A172 (cell line): ENCODE results near the gene PPIL6. TPM values are rescaled to one million over a fixed set of nuclear protein-coding genes. Genes with fewer than 3 reads are reported as not detected.
"Not testable (repeated sequence)": the region's sequence is repeated elsewhere in the genome, so short reads cannot be mapped to it uniquely, and the experiment has no call there.

Source experiments
- DNase-seq: peaks from one replicate; pipeline ENCODE4 v3.0.0-alpha.2; 2015; ENCODE audit warnings: low spot score
- total RNA-seq: library from RNA; depleted of rRNA; stranded (reverse); fragments of >200 nt; shearing (Covaris generic); gene quantifications from 2 replicates; pipeline ENCODE4 v1.2.3, GENCODE V29; 2014

Gene PPIL6
- total RNA-seq, 1 experiment from 2014 or later: 2.4 TPM

DNA sequence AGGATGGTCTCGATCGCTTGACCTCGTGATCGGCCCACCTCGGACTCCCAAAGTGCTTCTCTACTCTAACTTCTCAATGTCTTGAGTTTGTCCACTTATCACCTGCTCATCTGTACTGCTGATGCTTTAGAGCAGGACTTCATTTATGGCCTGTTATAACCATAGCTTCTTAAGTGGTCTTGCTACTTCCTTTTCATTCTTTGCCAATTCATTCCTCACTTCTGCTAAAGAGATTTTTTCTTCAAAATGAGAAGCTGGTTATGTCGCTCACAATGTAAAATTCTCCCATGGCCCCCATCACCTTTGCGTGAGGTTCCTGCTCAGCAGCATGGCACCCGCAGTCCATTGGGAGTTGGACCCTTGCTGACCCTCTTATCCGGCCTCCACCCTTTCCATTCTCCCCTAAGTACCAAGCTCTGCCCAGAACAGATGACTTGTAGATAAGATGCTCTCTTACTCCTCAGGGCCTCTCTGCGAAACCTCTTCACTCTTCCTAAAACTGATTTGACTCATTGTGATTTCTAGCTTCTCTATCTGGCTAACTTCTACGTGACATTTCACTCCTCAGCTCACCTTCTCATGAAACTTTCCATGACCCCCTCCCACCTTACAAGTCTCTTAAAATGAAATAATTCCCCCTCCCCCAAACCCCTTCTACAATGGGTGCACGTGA is 44.2 kb downstream of the PPIL6 start:
- no peak for DNase-seq

DNA sequence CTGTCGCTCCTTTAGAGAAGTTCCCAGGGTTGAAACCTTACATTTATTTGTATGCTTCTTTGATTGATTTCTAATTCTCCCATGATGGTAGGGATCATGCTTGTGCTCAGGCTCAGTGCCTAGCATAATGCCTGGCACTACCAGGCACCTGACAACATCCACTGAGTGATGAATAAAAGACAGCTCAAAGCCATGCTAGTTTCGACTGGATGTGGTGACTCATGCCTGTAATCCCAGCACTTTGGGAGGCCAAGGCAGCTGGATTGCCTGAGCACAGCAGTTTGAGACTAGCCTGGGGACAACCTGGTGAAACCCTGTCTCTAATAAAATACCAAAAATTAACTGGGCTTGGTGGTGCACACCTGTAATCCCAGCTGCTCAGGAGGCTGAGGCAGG is 46.5 kb downstream of the PPIL6 start:
- DNase-seq: no peak

DNA sequence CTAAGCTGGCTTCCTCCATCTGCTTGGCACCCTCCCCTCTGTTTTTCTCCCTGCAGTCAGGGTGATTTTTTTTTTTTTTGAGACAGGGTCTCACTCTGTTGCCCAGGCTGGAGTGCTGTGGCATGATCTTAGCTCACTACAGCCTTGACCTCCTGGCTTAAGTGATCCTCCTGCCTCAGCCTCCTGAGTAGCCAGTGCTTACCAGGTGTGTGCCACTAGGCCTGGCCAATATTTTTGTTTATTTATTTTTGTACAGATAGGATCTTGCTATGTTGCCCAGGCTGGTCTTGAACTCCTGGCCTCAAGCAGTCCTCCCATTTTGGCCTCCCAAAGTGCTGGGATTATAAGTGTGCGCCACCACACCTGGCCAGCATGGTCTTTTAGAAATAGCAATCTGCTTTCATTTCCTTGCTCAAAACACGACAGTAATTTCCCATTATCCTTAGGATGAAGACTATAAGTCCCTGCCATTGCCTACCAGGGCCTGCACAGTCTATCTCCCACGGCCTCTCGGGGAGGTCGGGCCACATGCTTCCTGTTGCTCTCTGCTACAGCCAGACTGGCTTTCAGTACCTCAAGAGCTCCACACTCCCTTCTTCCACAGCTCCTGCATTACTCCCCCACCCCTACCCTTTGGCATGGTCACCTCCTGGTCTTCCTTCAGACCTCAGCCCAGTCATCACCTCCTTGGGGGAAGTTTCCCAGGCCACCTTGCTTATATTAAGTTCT is 47.1 kb downstream of the PPIL6 start:
- DNase-seq: no peak

DNA sequence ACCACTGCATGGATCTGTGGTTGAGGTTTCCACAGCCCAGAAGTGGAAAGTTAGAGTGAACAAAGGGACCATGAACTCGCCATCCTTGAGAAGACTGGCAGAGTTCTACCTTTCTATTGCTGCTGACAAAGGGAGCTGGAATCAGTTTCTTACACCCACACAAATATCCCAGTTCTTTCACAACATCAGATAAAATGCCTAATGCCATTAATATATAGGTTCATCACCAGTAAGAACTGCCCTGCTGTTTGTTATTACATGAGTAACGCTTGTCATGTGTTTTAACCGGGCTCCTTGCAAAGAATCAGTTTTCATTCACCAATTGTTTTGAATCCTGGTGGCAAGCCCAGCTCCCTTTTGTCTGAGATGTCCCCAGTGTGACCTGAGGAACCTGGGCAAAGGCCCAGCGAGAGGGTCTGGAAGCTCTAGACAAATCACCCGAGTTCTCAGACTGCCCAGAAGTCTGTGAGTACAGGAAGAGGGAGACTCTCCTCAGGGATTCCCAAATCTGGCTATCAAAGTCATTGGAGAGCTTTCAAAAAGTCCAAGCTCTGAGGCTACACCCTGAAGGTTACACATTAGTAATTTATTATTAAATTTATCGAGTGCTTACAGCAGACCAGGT is 50.7 kb downstream of the PPIL6 start:
- no peak for DNase-seq

DNA sequence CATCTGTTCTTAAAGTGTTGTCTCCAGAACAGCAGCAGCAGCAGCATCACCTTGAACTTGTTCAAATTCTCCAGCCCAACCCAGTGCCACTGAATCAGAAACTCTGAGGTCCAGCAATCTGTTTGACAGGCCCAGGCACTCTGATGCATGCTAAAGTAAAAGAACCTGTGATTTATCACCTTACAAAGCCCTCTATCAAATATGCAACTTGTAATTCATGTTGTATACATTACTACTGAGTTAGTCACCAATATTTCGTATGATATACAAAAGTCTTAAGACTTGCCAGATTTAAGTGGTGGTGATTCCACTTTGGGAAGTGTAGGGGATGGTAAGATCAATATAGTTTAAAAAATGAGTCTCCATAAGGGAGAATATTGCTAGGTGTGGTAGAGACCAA is 52.2 kb downstream of the PPIL6 start:
- no peak for DNase-seq

DNA sequence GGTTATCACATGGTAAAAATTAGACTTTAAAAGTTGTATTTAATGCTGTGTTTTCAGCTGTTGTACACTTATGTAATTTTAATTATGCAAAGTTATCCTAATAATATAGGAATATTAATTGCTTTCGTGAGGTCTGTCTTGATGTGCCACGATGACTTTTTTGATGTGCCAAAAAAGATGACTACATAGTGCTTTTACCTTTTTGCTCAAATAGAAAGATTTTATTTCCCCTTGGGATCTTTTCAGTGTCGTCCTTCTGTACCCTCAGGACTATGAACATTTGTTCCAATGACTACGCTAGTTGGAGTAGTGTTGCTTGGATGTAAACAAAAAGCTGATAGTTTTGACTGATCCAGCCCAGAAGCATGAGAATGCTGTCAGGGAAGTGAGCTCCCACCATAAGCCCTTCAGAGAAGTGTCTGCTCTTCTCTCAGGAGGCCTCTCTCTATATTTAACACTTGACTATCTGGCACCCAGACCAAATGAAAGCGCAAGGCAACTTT is 56.9 kb downstream of the PPIL6 start:
- DNase-seq: no peak

DNA sequence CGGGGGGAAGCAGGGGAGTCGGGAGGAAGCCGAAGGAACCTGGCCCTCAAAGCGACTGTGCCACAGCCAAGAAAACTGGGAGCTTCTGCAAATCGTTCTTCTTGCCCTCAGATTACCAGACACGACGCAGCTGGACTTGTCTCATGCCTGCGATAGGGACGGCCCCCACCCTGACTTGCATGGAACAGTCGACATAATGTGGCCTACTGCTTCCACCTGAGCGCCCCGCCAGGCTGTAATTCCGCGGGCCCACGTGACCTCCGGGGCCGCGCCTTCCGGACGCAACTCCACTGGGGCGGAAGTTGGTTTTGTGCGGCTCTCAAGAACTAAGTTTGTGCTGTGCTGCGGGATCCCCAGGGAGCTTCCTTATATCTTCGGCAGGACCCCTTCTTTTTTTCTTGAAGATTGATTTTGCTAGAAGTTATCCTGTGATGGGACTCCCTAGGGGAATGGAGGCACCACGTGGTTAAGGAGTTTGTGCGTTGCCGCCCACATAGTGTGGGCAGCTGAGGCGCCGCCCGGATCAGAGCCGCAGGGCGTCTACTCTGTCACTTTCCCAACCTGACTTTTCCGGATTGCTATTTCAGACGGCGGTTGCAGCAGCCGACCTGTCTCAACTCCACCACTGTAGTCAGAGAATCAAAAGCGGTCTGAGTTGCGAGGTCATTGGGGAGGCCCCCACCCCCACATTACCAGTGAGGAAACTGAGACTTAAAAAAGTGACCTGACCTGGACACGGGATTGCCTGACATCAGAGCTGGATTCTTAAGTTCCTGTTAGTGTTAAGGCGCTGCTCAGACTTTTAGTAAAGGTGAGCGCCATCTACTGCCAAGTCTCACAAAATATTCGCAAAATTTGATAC is 57.6 kb downstream of the PPIL6 start:
- DNase-seq: peak; percentile 89

DNA sequence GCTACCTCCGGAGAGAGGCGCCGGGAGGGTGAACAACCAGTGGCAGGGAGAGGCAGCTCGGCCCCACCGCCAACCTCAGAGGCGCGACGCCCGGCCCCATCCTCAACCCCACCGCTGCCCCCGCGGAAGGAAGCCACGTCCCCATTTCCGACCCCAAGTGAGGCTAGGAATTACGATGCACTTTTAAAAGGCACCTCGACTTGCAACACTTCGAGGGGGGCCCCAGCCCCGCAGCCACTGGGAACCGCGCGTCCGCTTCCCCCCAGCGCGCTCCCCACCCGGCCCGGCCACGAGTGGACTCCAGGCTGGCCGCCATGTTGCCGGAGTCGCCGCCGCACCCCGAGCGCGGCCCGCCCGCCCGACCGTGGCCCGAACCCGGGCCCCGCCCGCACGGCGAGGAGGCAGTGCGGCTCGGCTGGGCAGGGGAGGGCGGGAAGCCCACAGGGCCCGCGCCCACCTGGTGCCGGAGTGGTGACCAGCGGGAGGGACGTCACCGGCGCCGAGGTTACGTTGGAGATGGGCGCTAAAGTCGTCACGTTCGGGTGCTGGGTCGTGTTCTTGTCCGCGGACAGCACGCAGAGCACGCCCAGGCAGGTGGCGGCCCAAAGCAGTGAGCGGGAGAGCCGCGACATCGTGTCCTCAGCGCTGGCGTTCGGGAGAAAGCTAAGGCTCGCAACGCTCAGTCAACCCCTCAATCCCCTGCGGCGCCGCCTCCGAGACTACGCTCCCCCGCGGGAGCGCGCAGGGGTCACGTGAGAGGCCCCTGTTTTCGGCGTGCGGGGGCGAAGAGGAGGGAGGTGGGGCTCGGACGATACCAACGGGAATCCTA is 58.5 kb downstream of the PPIL6 start, which contains the start of gene CD164:
Gene CD164 (minus strand): TSS at position 721 of the 829 bp plus-strand sequence. CDS start 89 bp downstream, at position 632.
- DNase-seq: peak; percentile 83

DNA sequence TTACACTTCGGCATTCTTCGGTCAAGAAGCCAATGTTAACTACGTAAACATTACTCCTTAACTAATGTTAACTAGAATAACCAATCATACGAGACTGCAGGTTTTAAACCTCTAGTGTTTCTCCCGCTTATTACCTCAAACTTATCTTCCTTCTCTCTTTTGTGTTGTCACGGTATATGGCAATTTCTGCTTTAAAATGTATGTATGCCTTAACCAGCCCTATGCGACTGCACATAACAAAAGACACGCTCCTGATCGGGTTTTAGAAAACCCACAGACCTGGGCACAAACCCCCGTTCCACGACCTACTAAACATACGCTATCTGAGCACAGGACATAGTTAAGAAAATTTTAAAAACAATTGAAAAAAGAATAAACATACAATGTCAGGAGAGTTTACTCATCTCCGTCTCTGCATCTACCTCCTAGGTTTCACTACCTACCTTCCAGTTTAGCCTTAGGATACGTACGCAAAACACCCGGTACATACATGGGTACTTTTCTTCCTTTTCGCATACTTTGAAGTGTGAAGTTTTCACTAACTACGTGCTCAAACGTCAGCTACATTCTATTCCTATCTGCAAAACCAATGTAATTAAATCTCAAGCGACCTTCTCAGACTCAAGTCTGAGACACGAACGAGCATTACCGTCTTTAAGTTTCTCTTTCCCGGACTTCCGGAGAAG is 59.2 kb downstream of the PPIL6 start:
- no peak for DNase-seq

DNA sequence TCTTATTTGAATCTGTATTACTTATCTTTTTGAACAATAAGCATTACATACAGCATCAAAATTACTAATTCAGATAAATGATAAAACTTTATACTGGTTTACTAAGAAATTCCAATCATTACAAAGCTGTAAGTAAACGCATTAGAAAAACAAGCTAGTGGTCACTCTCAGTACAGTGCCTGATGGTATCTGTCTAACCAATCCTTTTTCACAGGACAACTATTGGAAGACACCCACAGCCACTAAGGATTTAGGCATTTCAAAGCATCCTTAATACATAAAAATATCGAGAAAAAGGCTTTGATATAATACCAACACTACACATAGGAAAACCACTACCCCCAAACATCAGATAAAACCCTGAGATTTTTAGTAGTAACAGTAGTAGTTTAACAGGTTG is 60.7 kb downstream of the PPIL6 start:
- no peak for DNase-seq

DNA sequence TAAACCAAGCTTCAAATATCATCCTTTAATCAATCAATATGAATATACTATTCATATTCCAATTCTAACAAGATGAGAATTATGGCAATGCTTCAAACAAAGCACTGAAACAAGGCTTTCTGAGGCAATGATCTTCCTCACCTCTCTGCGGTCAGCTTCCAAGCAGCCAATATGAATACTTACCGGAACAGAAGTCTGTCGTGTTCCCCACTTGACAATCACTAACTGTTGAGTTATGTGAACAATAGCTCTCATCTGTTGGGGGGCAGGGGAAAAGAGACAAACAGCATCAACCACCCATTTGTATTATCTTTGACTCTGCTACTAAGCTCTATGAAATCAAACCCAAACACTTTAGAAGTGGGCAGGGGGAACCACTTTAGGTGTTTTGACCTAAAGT is 62.7 kb downstream of the PPIL6 start:
- DNase-seq: no peak

DNA sequence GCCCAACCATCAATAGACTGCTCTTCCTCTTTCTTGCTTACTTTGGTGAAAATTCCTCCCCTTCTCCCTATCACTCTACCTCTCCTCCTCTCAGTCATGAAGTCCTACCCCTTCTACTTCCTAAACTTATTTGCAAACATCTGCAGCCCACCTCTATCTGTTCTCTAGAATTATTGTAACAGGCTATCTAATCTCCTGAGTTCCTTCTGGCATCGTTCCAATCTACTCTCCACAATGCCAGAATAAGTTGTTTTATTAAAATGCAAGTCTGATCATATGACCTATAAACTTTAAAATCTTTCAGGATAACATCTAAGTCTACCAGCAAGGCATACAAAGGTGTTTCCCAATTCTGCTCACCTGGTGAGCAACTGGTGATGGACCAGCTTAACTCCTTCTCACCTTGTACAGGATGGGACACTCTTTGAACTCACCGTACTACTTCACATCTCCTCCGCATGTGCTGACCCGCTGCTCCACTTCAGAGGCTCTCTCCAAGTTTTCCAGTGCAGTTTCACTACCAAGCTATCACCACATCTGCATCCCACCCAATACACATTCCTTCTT is 66.0 kb downstream of the PPIL6 start:
- no peak for DNase-seq

DNA sequence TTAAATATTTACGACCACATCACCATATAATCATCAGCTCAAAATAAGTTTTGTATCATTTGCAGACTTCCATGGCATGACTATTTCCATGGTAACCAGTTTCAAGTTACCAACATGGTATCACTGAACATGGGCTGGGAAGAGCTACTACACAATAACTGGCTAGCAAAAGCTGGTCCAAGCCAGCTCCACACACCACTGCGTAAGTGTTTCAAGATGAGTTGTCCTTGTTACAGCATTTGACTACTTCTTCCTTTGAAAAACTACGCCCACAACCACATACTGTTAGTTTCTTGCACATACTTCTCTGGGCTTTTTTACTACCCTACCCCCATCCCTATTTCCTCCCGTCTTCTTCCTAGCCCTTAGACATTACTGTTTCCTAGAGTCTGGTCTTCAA is 66.7 kb downstream of the PPIL6 start:
- no peak for DNase-seq

DNA sequence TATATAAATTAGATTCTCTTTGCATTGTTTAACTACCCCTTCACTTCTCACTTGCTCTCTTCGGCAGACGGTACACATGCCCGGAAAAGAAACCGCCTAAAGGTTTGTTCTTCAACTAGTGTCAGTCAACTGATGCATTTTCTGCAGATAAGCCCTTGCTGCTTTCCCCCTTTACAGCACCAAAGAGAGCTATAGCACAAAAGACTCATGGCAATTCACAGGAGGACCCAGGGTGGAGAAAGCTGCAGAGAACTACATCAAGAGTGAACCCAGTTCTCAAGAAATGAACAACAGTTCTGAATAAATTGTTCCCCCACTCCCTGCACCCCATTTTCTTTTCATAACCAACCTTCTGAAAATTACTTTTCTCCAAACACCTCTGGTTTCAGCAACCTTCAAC is 67.1 kb downstream of the PPIL6 start:
- no peak for DNase-seq

DNA sequence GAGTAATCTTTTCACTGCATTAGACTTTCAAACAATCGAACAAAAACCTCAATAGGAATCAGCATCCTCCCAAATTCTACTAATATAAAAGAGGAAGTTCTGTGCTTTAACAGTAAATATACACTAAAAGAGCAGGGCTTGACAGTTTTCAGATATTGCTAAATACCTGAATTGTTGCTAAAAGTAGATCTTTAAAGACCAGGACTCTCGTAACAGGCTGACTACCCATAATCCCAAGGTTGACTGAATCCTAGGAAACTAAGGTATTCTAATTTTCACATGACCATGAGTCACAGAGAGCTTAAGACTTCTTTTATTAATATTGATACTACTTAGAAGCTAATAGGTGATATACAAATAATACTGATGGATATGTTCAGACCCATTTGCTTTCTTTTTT is 68.3 kb downstream of the PPIL6 start:
- DNase-seq: no peak

DNA sequence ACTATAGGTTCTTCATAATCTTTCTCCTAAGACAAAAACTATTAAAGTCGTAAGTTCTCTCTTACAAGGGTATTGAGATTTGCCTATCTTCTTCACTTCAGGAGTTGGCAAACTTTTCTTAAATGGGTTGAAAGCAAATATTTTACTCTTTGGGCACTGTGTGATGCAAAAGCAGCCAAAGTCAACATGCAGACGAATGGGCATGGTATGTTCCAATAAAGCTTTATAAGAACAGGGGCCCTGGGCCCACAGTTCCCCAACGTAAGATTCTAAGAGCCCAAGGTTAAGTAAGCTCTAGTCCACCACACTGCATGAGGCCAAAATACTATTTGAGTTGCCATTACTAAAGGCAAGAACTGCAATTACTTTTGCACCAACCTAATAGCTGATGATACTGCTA is 69.6 kb downstream of the PPIL6 start:
- DNase-seq: no peak

DNA sequence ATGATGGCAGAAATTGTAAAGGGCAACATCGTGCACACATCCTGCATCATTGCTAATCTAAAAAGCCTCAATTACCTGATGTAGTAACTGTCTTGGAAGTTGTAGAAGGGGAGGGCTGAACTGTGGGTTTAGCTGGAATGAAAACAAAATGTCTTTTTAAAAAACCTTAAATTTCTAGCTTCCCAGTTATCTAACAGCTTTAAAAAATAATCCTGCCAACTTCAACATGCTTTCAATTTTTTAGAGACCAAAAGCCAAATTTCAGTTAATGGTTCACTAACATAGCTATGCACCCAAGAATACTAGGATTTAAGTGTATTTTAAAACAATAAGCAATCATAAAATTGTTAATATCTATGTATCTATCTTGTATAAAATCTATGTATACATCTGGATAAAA is 70.1 kb downstream of the PPIL6 start:
- no peak for DNase-seq

DNA sequence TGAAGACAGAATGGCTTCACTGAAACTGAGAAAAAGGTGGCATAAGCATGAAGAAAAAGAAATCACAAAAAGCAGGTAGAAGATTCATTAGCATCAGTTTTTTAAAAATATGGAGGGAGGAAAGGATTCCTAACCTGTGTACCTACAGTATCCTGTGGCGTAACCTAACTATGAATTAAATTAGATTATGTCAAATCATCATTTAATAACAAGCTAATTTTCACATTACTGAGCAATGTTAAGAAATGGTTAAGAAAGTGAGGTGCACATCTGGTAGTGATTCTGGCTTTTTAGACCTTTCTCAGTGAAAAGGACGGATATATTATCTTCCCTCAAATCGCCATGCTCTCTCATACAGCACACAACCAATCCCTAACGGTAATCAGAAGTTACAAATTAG is 70.7 kb downstream of the PPIL6 start:
- no peak for DNase-seq

DNA sequence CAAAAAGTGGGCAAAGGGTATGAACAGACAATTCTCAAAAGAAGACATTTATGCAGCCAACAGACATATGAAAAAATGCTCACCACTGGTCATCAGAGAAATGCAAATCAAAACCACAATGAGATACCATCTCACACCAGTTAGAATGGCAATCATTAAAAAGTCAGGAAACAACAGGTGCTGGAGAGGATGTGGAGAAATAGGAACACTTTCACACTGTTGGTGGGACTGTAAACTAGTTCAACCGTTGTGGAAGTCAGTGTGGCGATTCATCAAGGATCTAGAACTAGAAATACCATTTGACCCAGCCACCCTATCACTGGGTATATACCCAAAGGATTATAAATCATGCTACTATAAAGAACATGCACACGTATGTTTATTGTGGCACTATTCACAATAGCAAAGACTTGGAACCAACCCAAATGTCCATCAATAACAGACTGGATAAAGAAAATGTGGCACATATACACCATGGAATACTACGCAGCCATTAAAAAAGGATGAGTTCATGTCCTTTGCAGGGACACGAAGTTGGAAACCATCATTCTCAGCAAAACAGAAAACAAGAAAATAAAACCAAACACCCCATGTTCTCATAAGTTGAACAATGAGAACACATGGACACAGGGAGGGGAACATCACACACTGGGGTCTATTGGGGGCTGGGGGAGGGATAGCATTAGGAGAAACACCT is 75.9 kb downstream of the PPIL6 start:
- not testable (repeated sequence) for DNase-seq
